Neural cell (in vitro differentiated cells): Measurements from ENCODE around the gene MAGI2.

Experiments
- EP300 ChIP-seq: fragments of 450-650 bp; conservative IDR thresholded peaks from 2 replicates; pipeline ENCODE4 v1.6.1; 2014; ENCODE audit warnings: antibody characterized with exemption, mild to moderate bottlenecking, moderate library complexity; ENCODE audit not compliant: poor library complexity, severe bottlenecking
- EZH2 ChIP-seq: fragments of 200-600, 300-800 bp; shearing (Covaris generic), sonication (generic); IDR thresholded peaks from 2 replicates; pipeline ENCODE4 v1.6.1; 2014; ENCODE audit warnings: antibody characterized with exemption, low read length, borderline replicate concordance, mild to moderate bottlenecking; ENCODE audit not compliant: insufficient read depth, poor library complexity, severe bottlenecking
- MXI1 ChIP-seq: fragments of 450-650 bp; conservative IDR thresholded peaks from 2 replicates; pipeline ENCODE4 v1.6.1; 2014; ENCODE audit warnings: antibody characterized with exemption, mild to moderate bottlenecking; ENCODE audit not compliant: poor library complexity, severe bottlenecking
- POLR2AphosphoS5 ChIP-seq: IDR thresholded peaks from 2 replicates; pipeline ENCODE4 v1.6.1; 2012
- TF ChIP-seq, protein P1 (sequence below): fragments of 450-650 bp; IDR thresholded peaks from 2 replicates; pipeline ENCODE4 v1.5.1; 2014; ENCODE audit warnings: antibody characterized with exemption, mild to moderate bottlenecking, moderate library complexity; ENCODE audit not compliant: poor library complexity, severe bottlenecking

DNA sequence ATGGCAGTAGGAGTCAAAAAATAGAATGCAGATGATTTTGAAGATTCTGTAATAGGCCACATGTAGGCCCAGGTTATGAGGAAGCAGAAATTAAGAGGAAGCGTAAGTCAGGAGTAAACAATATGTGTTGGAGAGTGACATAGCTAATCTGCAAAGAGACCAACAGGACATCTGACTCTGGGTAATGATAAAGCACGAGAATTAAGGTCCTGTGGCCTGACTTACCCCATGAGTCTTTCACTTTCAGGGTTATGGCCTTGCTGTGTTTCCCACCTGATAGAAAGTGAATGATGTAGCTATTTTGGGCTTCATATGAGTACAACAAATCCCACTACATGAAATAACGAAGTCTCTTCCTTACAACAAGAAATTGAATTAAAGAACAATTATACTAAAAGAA, 393.0 kb downstream of the MAGI2 start:
- TF ChIP-seq EP300, result no peak
- TF ChIP-seq EZH2, result no peak
- TF ChIP-seq MXI1, result no peak
- no peak for TF ChIP-seq POLR2AphosphoS5
- TF ChIP-seq, protein P1, sequence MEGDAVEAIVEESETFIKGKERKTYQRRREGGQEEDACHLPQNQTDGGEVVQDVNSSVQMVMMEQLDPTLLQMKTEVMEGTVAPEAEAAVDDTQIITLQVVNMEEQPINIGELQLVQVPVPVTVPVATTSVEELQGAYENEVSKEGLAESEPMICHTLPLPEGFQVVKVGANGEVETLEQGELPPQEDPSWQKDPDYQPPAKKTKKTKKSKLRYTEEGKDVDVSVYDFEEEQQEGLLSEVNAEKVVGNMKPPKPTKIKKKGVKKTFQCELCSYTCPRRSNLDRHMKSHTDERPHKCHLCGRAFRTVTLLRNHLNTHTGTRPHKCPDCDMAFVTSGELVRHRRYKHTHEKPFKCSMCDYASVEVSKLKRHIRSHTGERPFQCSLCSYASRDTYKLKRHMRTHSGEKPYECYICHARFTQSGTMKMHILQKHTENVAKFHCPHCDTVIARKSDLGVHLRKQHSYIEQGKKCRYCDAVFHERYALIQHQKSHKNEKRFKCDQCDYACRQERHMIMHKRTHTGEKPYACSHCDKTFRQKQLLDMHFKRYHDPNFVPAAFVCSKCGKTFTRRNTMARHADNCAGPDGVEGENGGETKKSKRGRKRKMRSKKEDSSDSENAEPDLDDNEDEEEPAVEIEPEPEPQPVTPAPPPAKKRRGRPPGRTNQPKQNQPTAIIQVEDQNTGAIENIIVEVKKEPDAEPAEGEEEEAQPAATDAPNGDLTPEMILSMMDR, result no peak
